ENCODE data around the gene TBC1D10A.

Gene TBC1D10A

DNA sequence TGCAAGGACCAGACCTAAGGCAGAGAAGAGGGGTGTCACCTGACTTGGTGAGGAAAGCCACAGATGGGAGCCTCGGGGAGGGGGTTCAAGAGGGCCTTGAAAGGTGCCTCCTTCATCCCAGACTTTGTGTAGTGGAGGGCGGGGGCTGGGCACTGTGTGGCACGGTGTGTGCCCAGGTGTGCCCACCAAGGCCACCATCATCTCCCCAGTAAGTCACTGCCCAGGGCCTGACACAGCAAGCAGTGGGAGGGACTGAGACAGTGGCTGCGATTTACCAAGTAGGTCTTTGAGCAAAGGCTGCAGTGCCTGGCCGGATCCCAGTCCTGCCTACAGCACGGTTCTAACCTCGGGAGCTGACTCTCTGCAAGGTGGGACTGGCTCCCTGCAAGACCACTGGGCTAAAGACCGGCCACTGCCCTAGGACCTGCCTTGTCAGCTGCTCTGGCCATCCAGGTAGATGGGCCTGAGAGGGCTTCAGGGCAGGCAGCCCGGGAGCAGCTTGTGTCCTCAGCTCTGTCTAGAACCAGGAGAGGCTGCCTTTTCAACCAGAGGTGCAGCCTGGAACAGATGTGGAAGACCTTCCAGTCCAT is 61.5 kb downstream of the TBC1D10A start:
- Histone ChIP-seq H3K4me1 (ENCODE audit: low read length) (peaks cover 19% of the 10 kb centered on the region), H2AFZ (ENCODE audit: low read depth, low read length) (peak overlapping the region; percentile 54), H4K20me1 (ENCODE audit: insufficient read depth, low read length) (no peaks in the 10 kb centered on the region), H3K9ac (ENCODE audit: low read length) (peak overlapping the region; percentile 86; the same call in 1 of the 2 replicates), H3K27ac (ENCODE audit: low read length) (peak overlapping the region; percentile 76), H3K4me2 (ENCODE audit: low read length) (peak overlapping the region; percentile 99), H3K9me3 (ENCODE audit: insufficient read depth, low read length) (no peaks in the 10 kb centered on the region), H3K79me2 (ENCODE audit: low read length) (peaks cover 19% of the 10 kb centered on the region), H3K36me3 (replicated peaks; ENCODE audit: low read depth, low read length) (no peaks in the 10 kb centered on the region), H3K4me3 (ENCODE audit: low read length) (peak overlapping the region; percentile 83), H3K27me3 (ENCODE audit: low read depth, low read length) (no peaks in the 10 kb centered on the region)
- TF ChIP-seq CTCF (IDR thresholded peaks at IDR 0.05; ENCODE audit: low read depth, low read length) = no peak
- TF ChIP-seq EZH2phosphoT487 (IDR thresholded peaks at IDR 0.05; ENCODE audit: low read depth) = no peak

DNA sequence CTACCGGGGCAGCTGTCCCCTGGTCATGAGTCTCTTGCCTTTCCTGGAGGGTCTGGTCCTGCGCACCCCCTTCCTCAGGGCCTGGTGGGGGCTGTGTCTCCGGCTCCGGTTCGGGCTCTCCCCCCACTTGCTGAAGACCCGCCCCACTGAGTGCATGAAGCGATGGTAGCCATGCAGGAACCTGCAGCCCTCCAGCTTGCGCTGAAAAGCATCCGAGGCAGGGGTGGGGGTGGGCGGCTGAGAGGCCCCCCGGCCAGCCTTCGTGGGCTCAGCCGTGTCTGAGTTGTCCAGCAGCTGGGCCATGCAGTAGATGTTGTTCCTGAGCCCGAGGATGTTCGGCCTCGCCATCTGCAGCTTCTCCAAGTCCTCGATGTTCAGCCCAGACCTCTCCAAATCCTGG is 62.9 kb downstream of the TBC1D10A start:
- no peaks in the 10 kb centered on the region for H3K27me3 ChIP-seq (ENCODE audit: low read depth, low read length)
- no peak overlapping the region for H2AFZ ChIP-seq (ENCODE audit: low read depth, low read length)
- H3K9ac ChIP-seq (ENCODE audit: low read length) = no peak overlapping the region
- no peaks in the 10 kb centered on the region for H3K9me3 ChIP-seq (ENCODE audit: insufficient read depth, low read length)
- H3K36me3 ChIP-seq (replicated peaks; ENCODE audit: low read depth, low read length) = no peaks in the 10 kb centered on the region
- H4K20me1 ChIP-seq (ENCODE audit: insufficient read depth, low read length) = no peaks in the 10 kb centered on the region
- TF ChIP-seq CTCF (IDR thresholded peaks at IDR 0.05; ENCODE audit: low read depth, low read length) (no peak), EZH2phosphoT487 (IDR thresholded peaks at IDR 0.05; ENCODE audit: low read depth) (no peak)
- H3K79me2 ChIP-seq (ENCODE audit: low read length) = peaks cover 19% of the 10 kb centered on the region
- H3K4me1 ChIP-seq (ENCODE audit: low read length) = peaks cover 19% of the 10 kb centered on the region
- H3K4me3 ChIP-seq (ENCODE audit: low read length) = no peak overlapping the region
- no peak overlapping the region for H3K27ac ChIP-seq (ENCODE audit: low read length)
- no peak overlapping the region for H3K4me2 ChIP-seq (ENCODE audit: low read length)

DNA sequence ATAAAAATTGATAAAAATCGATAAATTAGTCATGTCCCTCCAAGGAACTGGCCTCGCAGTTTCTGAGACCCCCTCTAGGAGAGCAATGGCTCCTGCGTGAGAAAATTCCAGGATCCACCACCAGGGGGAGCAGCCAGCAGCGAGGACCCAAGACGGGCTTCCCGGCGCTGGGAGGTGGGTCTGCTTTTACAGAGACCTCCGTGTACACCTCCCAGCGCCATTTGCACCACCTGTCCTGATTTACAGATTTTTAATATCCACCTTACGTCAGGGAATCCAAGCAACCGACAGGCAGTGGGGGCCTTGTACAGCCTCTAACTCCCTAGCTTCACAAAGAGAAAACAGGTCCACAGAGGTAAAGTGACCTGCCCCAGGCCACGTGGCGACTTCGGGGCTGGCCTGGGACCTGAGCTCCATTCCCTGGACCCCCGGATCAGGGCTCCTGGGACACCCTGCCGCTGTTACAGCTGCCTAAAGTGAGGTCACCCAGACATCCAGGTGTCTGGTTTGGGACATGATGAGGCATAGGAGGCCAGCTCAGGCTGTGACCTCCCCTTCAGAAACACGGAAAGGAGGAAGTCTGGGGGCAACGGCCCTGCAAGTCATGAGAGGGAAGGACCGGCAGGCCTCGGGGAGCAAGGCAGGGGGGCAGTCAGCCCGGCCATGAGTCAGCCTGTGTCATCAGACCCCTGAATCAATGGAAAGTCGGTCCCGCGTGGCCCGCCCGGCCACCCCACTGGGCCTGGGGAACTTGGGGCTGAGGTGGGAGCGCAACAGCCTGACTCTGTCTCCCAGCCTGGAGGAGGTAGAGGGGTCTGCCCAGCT is 63.6 kb downstream of the TBC1D10A start:
- peak overlapping the region; percentile 53; the same call in 1 of the 2 replicates for H2AFZ ChIP-seq (ENCODE audit: low read depth, low read length)
- peaks cover 19% of the 10 kb centered on the region for H3K79me2 ChIP-seq (ENCODE audit: low read length)
- H3K4me1 ChIP-seq (ENCODE audit: low read length) = peaks cover 24% of the 10 kb centered on the region
- peak overlapping the region; percentile 27 for H3K9ac ChIP-seq (ENCODE audit: low read length)
- H3K4me3 ChIP-seq (ENCODE audit: low read length) = peak overlapping the region; percentile 32
- no peaks in the 10 kb centered on the region for H4K20me1 ChIP-seq (ENCODE audit: insufficient read depth, low read length)
- no peaks in the 10 kb centered on the region for H3K36me3 ChIP-seq (replicated peaks; ENCODE audit: low read depth, low read length)
- no peak overlapping the region for H3K27ac ChIP-seq (ENCODE audit: low read length)
- no peaks in the 10 kb centered on the region for H3K27me3 ChIP-seq (ENCODE audit: low read depth, low read length)
- peak overlapping the region; percentile 62 for H3K4me2 ChIP-seq (ENCODE audit: low read length)
- H3K9me3 ChIP-seq (ENCODE audit: insufficient read depth, low read length) = no peaks in the 10 kb centered on the region
- TF ChIP-seq EZH2phosphoT487 (IDR thresholded peaks at IDR 0.05; ENCODE audit: low read depth) (no peak), CTCF (IDR thresholded peaks at IDR 0.05; ENCODE audit: low read depth, low read length) (peak; percentile 96)

DNA sequence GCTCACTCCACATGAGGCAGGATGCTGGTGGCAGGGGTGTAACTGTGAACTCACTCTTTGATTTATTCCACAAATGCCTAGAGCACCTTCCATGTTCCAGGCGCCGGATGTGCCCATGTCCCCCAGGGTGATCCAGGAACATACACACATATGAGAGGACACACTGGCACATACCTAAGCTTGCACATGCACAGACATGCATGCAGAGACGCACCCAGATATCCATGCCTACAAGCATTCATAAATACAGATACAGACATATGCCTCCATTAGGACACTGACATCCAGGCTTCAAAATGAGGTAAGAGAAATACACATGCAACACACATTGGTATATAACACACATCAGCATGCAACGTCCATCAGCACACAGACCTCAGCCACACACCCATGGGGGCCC is 64.6 kb downstream of the TBC1D10A start:
- H2AFZ ChIP-seq (ENCODE audit: low read depth, low read length) = no peak overlapping the region
- no peak for TF ChIP-seq CTCF (IDR thresholded peaks at IDR 0.05; ENCODE audit: low read depth, low read length)
- TF ChIP-seq EZH2phosphoT487 (IDR thresholded peaks at IDR 0.05; ENCODE audit: low read depth) = no peak
- H3K27me3 ChIP-seq (ENCODE audit: low read depth, low read length) = no peaks in the 10 kb centered on the region
- peaks cover 10% of the 10 kb centered on the region for H3K79me2 ChIP-seq (ENCODE audit: low read length)
- H3K4me1 ChIP-seq (ENCODE audit: low read length) = peaks cover 25% of the 10 kb centered on the region
- H3K27ac ChIP-seq (ENCODE audit: low read length) = no peak overlapping the region
- no peak overlapping the region for H3K4me2 ChIP-seq (ENCODE audit: low read length)
- no peaks in the 10 kb centered on the region for H3K36me3 ChIP-seq (replicated peaks; ENCODE audit: low read depth, low read length)
- no peak overlapping the region for H3K4me3 ChIP-seq (ENCODE audit: low read length)
- no peak overlapping the region for H3K9ac ChIP-seq (ENCODE audit: low read length)
- no peaks in the 10 kb centered on the region for H4K20me1 ChIP-seq (ENCODE audit: insufficient read depth, low read length)
- H3K9me3 ChIP-seq (ENCODE audit: insufficient read depth, low read length) = no peaks in the 10 kb centered on the region
